SK-N-SH (cell line): ENCODE results near the gene MEGF8. TPM values are rescaled to one million over a fixed set of nuclear protein-coding genes. Genes with fewer than 3 reads are reported as not detected.

Experiments used
- CTCF ChIA-PET: fragments of 300-600, 350-600 bp; formaldehyde crosslinking; extraction: SDS; loops from one replicate; lab custom pipeline; 2021; lab: Yijun Ruan, JAX
- POLR2A ChIA-PET: fragments of 350-600 bp; sonication (Branson Sonifier 250); formaldehyde crosslinking; extraction: SDS; loops from one replicate; lab custom pipeline; 2020; ENCODE audit warnings: antibody characterized with exemption, inconsistent platforms; lab: Yijun Ruan, JAX
- DNase-seq: peaks from one replicate; pipeline ENCODE4 v3.0.0; 2012
- H2AFZ ChIP-seq: fragments of 200-600 bp; sonication (generic); 2 replicates; pipeline ENCODE4 v1.8.1; 2016; ENCODE audit warnings: antibody characterized with exemption, mild to moderate bottlenecking, low read depth
- H3F3A ChIP-seq: fragments of 200-600 bp; sonication (generic); replicated peaks from 2 replicates; pipeline ENCODE3; 2016; ENCODE audit warnings: antibody characterized with exemption, mild to moderate bottlenecking; ENCODE audit not compliant: insufficient read depth
- H3K27ac ChIP-seq, 2 experiments: fragments of 200-500 bp in 1 of 2; fragments of 200-600 bp in 1 of 2; sonication (Bioruptor generic) in 1 of 2; sonication (generic), shearing (Covaris generic) in 1 of 2; 2 replicates each; pipeline versions ENCODE4 v1.5.1 to v1.6.1; 2014 to 2016; ENCODE audit warnings: low read depth in 2 of 2, inconsistent platforms in 1 of 2, low read length in 1 of 2, mild to moderate bottlenecking in 1 of 2, mixed read lengths in 1 of 2
- H3K27me3 ChIP-seq: fragments of 200-600 bp; sonication (generic), shearing (Covaris generic); 2 replicates; pipeline ENCODE4 v1.6.1; 2016; ENCODE audit warnings: mixed run types; ENCODE audit not compliant: insufficient read depth
- H3K36me3 ChIP-seq, 2 experiments: fragments of 200-500 bp in 1 of 2; fragments of 200-600 bp in 1 of 2; sonication (Bioruptor generic) in 1 of 2; sonication (generic) in 1 of 2; replicated peaks in 1 of 2; 2 replicates each; pipeline versions ENCODE3 to v1.5.1; 2014 to 2016; ENCODE audit warnings: low read length in 1 of 2, mild to moderate bottlenecking in 1 of 2; ENCODE audit not compliant: insufficient read depth in 2 of 2, control insufficient read depth in 1 of 2
- H3K4me1 ChIP-seq, 2 experiments: fragments of 200-500 bp in 1 of 2; fragments of 200-600 bp in 1 of 2; sonication (Bioruptor generic) in 1 of 2; sonication (generic), shearing (Covaris generic) in 1 of 2; 2 replicates each; pipeline versions ENCODE4 v1.5.1 to v1.6.1; 2014 to 2016; ENCODE audit warnings: low read depth in 1 of 2, low read length in 1 of 2, mixed run types in 1 of 2; ENCODE audit not compliant: insufficient read depth in 2 of 2, control insufficient read depth in 1 of 2
- H3K4me2 ChIP-seq: fragments of 200-600 bp; sonication (generic), shearing (Covaris generic); 2 replicates; pipeline ENCODE4 v1.6.1; 2017; ENCODE audit warnings: mixed run types
- H3K4me3 ChIP-seq, 2 experiments: fragments of 200-500 bp in 1 of 2; fragments of 200-600 bp in 1 of 2; sonication (Bioruptor generic) in 1 of 2; sonication (generic), shearing (Covaris generic) in 1 of 2; 2 replicates each; pipeline versions ENCODE4 v1.5.1 to v1.8.1; 2014 to 2016; ENCODE audit warnings: low read depth in 2 of 2, inconsistent platforms in 1 of 2, low read length in 1 of 2, mild to moderate bottlenecking in 1 of 2, mixed read lengths in 1 of 2, moderate library complexity in 1 of 2
- H3K79me2 ChIP-seq: fragments of 200-600 bp; sonication (generic); 2 replicates; pipeline ENCODE4 v1.8.1; 2017; ENCODE audit warnings: mild to moderate bottlenecking; ENCODE audit not compliant: insufficient read depth
- H3K9ac ChIP-seq: fragments of 200-600 bp; sonication (generic); 2 replicates; pipeline ENCODE4 v1.6.1; 2017; ENCODE audit warnings: mixed run types
- H3K9me2 ChIP-seq: fragments of 200-600 bp; sonication (generic); 2 replicates; pipeline ENCODE4 v1.6.1; 2017; ENCODE audit warnings: mixed run types
- H3K9me3 ChIP-seq: fragments of 200-600 bp; sonication (generic); 2 replicates; pipeline ENCODE4 v1.6.1; 2017; ENCODE audit warnings: mixed run types, mild to moderate bottlenecking, moderate library complexity
- H4K20me1 ChIP-seq: fragments of 200-600 bp; sonication (generic); 2 replicates; pipeline ENCODE4 v1.6.1; 2017; ENCODE audit warnings: mild to moderate bottlenecking, mixed run types; ENCODE audit not compliant: insufficient read depth
- CHD2 ChIP-seq: fragments of 150-350 bp; IDR thresholded peaks from 2 replicates; pipeline ENCODE4 v1.6.1; 2018; ENCODE audit warnings: low read length; ENCODE audit not compliant: partially characterized antibody
- EP300 ChIP-seq, 2 experiments: IDR thresholded peaks; 2 replicates each; pipeline versions ENCODE4 v1.4.0 to v1.6.1; 2012; ENCODE audit warnings: borderline replicate concordance in 1 of 2, low read depth in 1 of 2, low read length in 1 of 2
- EZH2phosphoT487 ChIP-seq: fragments of 200-600 bp; sonication (generic); IDR thresholded peaks from 2 replicates; pipeline ENCODE4 v1.6.1; 2017; ENCODE audit warnings: low read depth, mixed run types, mild to moderate bottlenecking, antibody characterized with exemption, moderate library complexity, borderline replicate concordance
- FOSL2 ChIP-seq: IDR thresholded peaks from 2 replicates; pipeline ENCODE4 v1.4.0; 2012; ENCODE audit warnings: low read depth, mild to moderate bottlenecking, moderate library complexity, borderline replicate concordance
- FOXM1 ChIP-seq: IDR thresholded peaks from 2 replicates; pipeline ENCODE4 v1.4.0; 2012; ENCODE audit warnings: low read depth, mild to moderate bottlenecking
- GATA2 ChIP-seq: sonication (generic); formaldehyde crosslinking; IDR thresholded peaks from 2 replicates; pipeline ENCODE4 v1.5.0; 2020; ENCODE audit warnings: mild to moderate bottlenecking, missing genetic modification reagents
- JUND ChIP-seq: IDR thresholded peaks from 2 replicates; pipeline ENCODE4 v1.4.0; 2012
- MAX ChIP-seq: IDR thresholded peaks from 2 replicates; pipeline ENCODE4 v1.4.0; 2012; ENCODE audit warnings: low read depth
- MEF2A ChIP-seq: IDR thresholded peaks from 2 replicates; pipeline ENCODE4 v1.4.0; 2012; ENCODE audit warnings: low read depth, borderline replicate concordance
- NFIC ChIP-seq: IDR thresholded peaks from 2 replicates; pipeline ENCODE4 v1.4.0; 2012; ENCODE audit warnings: borderline replicate concordance
- NRF1 ChIP-seq: IDR thresholded peaks from 2 replicates; pipeline ENCODE4 v1.6.1; 2012; ENCODE audit warnings: low read depth, mild to moderate bottlenecking, low read length
- RAD21 ChIP-seq: IDR thresholded peaks from 2 replicates; pipeline ENCODE4 v1.6.1; 2012; ENCODE audit warnings: mild to moderate bottlenecking, low read length
- RFX5 ChIP-seq: IDR thresholded peaks from 2 replicates; pipeline ENCODE4 v1.6.1; 2012; ENCODE audit warnings: mild to moderate bottlenecking, improper control_type of control experiment, low read length
- RXRA ChIP-seq: IDR thresholded peaks from 2 replicates; pipeline ENCODE4 v1.4.0; 2012; ENCODE audit warnings: low read depth, mild to moderate bottlenecking, borderline replicate concordance
- SIN3A ChIP-seq: IDR thresholded peaks from 2 replicates; pipeline ENCODE4 v1.6.1; 2012; ENCODE audit warnings: low read depth, mild to moderate bottlenecking, low read length, moderate library complexity, borderline replicate concordance
- TAF1 ChIP-seq: IDR thresholded peaks from 2 replicates; pipeline ENCODE4 v1.6.1; 2012; ENCODE audit warnings: low read depth, mild to moderate bottlenecking, low read length, moderate library complexity, borderline replicate concordance
- TCF12 ChIP-seq: IDR thresholded peaks from 2 replicates; pipeline ENCODE4 v1.4.0; 2012
- YY1 ChIP-seq: IDR thresholded peaks from 2 replicates; pipeline ENCODE4 v1.4.0; 2012; ENCODE audit warnings: low read depth, mild to moderate bottlenecking
- WGBS: methylation state at CpG from one replicate; pipeline ENCODE4 v1.1.6; 2017; ENCODE audit warnings: low lambda C conversion rate; 5-methylcytosine and 5-hydroxymethylcytosine counted together
- polyA plus RNA-seq, 3 experiments: library from polyadenylated mRNA; depleted of rRNA; stranded (reverse); fragments of >200 nt; gene quantifications; 2 replicates each; pipeline ENCODE4 v1.2.3, GENCODE V29; 2012
- TF ChIP-seq, protein P1 (sequence below): IDR thresholded peaks from 2 replicates; pipeline ENCODE4 v1.4.0; 2012; ENCODE audit warnings: low read depth, borderline replicate concordance

Gene MEGF8
- polyA plus RNA-seq, 1 of the 3 experiments (the other 2 are of a cell fraction): 19.1 TPM

DNA sequence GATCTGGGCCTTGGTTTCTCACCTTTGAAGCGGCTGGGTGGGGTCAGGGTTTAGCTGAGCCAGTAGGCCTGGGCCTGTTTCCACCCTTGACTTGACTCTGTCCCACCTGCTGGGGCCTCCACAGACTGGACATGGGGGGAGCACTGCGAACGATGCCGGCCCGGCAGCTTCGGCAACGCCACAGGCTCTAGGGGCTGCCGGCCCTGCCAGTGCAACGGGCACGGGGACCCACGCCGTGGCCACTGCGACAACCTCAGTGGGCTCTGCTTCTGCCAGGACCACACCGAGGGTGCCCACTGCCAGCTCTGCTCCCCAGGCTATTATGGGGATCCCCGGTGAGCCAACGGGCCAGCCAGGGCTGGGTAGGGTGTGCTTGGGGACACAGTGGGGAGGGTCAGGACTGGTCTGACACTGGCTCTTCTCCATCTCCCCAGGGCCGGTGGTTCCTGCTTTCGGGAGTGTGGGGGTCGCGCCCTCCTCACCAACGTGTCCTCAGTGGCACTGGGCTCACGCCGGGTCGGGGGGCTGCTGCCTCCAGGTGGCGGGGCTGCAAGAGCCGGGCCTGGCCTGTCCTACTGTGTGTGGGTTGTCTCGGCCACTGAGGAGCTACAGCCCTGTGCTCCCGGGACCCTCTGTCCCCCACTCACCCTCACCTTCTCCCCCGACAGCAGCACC lies 28.0 kb downstream of the MEGF8 start:
- WGBS: 94% methylated on average over 2 of the region's 29 CpGs

GRCh38 chr19:42355896-42356295 lies 30.5 kb downstream of the MEGF8 start:
- no peak overlapping the region for H2AFZ ChIP-seq
- H3K27me3 ChIP-seq: no peaks in the 10 kb centered on the region
- POLR2A ChIA-PET: no interaction called here
- no peaks in the 10 kb centered on the region for H3K9me3 ChIP-seq
- H3K79me2 ChIP-seq: no peaks in the 10 kb centered on the region
- no peak overlapping the region for H3K9ac ChIP-seq
- no peaks in the 10 kb centered on the region for H4K20me1 ChIP-seq
- CTCF ChIA-PET: interaction anchor here (1.0 to 1.6 kb wide), 2 partner anchors 12 to 15 kb away, joined by 3 to 5 read pairs; no protein-coding TSS in a partner anchor
- no peak overlapping the region for H3K4me3 ChIP-seq
- H3K4me1 ChIP-seq: no peaks in the 10 kb centered on the region
- peaks cover 0 to 22% of the 10 kb centered on the region in 2 experiments for H3K36me3 ChIP-seq
- TF ChIP-seq RAD21 (no peak), SIN3A (no peak), NFIC (no peak), EP300 (IDR thresholded peaks at IDR 0.05; ENCODE audit: borderline replicate concordance in 1 of 2, low read depth in 1 of 2, low read length in 1 of 2) (no peak), EZH2phosphoT487 (no peak)
- TF ChIP-seq, all 33 proteins: peak for 0
- H3K9me2 ChIP-seq: no peaks in the 10 kb centered on the region
- H3F3A ChIP-seq: no peaks in the 10 kb centered on the region
- 100% methylated on average over 3 of the region's 12 CpGs for WGBS
- DNase-seq: no peak
- H3K27ac ChIP-seq: no peak overlapping the region
- H3K4me2 ChIP-seq: no peak overlapping the region

More for the DNA sequence above, 28.0 kb downstream of the MEGF8 start:
- no peak overlapping the region for H2AFZ ChIP-seq
- no peaks in the 10 kb centered on the region for H3K4me1 ChIP-seq
- H3K9ac ChIP-seq: no peak overlapping the region
- TF ChIP-seq TCF12: no peak
- TF ChIP-seq RFX5: no peak
- TF ChIP-seq MEF2A: no peak
- TF ChIP-seq MAX: no peak
- peaks cover 0 to 20% of the 10 kb centered on the region in 2 experiments for H3K36me3 ChIP-seq
- no peaks in the 10 kb centered on the region for H3K27me3 ChIP-seq
- H3K9me2 ChIP-seq: no peaks in the 10 kb centered on the region
- no peaks in the 10 kb centered on the region for H3K79me2 ChIP-seq
- H4K20me1 ChIP-seq: no peaks in the 10 kb centered on the region
- ChIA-PET POLR2A (interaction anchor here (0.6 kb wide), 1 partner anchor 116 kb away, joined by 3 read pairs; no protein-coding TSS in a partner anchor), CTCF (no interaction called here)
- H3K4me2 ChIP-seq: no peak overlapping the region
- H3K27ac ChIP-seq: no peak overlapping the region
- no peaks in the 10 kb centered on the region for H3K9me3 ChIP-seq
- no peak overlapping the region for H3K4me3 ChIP-seq
- no peaks in the 10 kb centered on the region for H3F3A ChIP-seq
- no peak for DNase-seq

- Histone ChIP-seq H3K27me3 (no peaks in the 10 kb centered on the region), H3K27ac (no peak overlapping the region), H3K36me3 (peaks cover 0 to 26% of the 10 kb centered on the region in 2 experiments), H3K4me1 (no peaks in the 10 kb centered on the region), H3K4me2 (no peak overlapping the region), H2AFZ (no peak overlapping the region), H4K20me1 (no peaks in the 10 kb centered on the region), H3K79me2 (no peaks in the 10 kb centered on the region), H3K9ac (no peak overlapping the region), H3K4me3 (no peak overlapping the region), H3F3A (no peaks in the 10 kb centered on the region), H3K9me2 (no peaks in the 10 kb centered on the region), H3K9me3 (no peaks in the 10 kb centered on the region)
- WGBS: 87% methylated on average over 3 of the region's 15 CpGs
- ChIA-PET CTCF (interaction anchor here (1.1 kb wide), 1 partner anchor 248 kb away, joined by 3 read pairs; no protein-coding TSS in a partner anchor), POLR2A (no interaction called here)
- TF ChIP-seq JUND (no peak), RXRA (no peak), FOSL2 (no peak), FOXM1 (no peak), GATA2 (no peak), NRF1 (no peak), CHD2 (no peak), TCF12 (no peak), YY1 (no peak), RAD21 (no peak), RFX5 (no peak), EZH2phosphoT487 (no peak), TAF1 (no peak)
- TF ChIP-seq, protein P1, sequence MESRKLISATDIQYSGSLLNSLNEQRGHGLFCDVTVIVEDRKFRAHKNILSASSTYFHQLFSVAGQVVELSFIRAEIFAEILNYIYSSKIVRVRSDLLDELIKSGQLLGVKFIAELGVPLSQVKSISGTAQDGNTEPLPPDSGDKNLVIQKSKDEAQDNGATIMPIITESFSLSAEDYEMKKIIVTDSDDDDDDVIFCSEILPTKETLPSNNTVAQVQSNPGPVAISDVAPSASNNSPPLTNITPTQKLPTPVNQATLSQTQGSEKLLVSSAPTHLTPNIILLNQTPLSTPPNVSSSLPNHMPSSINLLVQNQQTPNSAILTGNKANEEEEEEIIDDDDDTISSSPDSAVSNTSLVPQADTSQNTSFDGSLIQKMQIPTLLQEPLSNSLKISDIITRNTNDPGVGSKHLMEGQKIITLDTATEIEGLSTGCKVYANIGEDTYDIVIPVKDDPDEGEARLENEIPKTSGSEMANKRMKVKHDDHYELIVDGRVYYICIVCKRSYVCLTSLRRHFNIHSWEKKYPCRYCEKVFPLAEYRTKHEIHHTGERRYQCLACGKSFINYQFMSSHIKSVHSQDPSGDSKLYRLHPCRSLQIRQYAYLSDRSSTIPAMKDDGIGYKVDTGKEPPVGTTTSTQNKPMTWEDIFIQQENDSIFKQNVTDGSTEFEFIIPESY: no peak
- no peak for DNase-seq
These were observed 31.3 kb downstream of the MEGF8 start for GRCh38 chr19:42356686-42357085.
